ENCODE data around the gene CHFR.

- TF ChIP-seq CTCF (conservative IDR thresholded peaks at IDR 0.05 in 1 of 2, IDR thresholded peaks at IDR 0.05 in 1 of 2; ENCODE audit: extremely low read depth in 1 of 2, insufficient read depth in 1 of 2, low read depth in 1 of 2, low read length in 2 of 2) (no peak), EZH2 (IDR thresholded peaks at IDR 0.05; ENCODE audit: borderline replicate concordance, low read length) (no peak)
Observed at GRCh38 chr12:132924356-132924755, 37.0 kb upstream of the CHFR start.
